DOHH2 (cell line): ENCODE measurements around the gene NFATC3.

Experiments
- H3F3A ChIP-seq: fragments of 200-600 bp; sonication (generic), shearing (Covaris generic); 2 replicates; pipeline ENCODE4 v1.6.0; 2016; ENCODE audit warnings: antibody characterized with exemption, mild to moderate bottlenecking; ENCODE audit not compliant: control insufficient read depth, insufficient read depth
- H3K27ac ChIP-seq: fragments of 200-600 bp; sonication (generic); 2 replicates; pipeline ENCODE4 v1.5.1; 2014; ENCODE audit warnings: low read depth, mild to moderate bottlenecking, low read length, moderate library complexity
- H3K27me3 ChIP-seq: fragments of 200-600 bp; sonication (generic); 2 replicates; pipeline ENCODE4 v1.6.1; 2014; ENCODE audit warnings: mild to moderate bottlenecking, low read length, mixed read lengths; ENCODE audit not compliant: control insufficient read depth
- H3K36me3 ChIP-seq: fragments of 200-600 bp; sonication (generic); 2 replicates; pipeline ENCODE4 v1.6.1; 2014; ENCODE audit warnings: mild to moderate bottlenecking, low read length, moderate library complexity, mixed read lengths; ENCODE audit not compliant: control insufficient read depth
- H3K4me1 ChIP-seq: fragments of 200-600 bp; sonication (generic); 2 replicates; pipeline ENCODE4 v1.6.1; 2014; ENCODE audit warnings: mild to moderate bottlenecking, low read length, mixed read lengths; ENCODE audit not compliant: control insufficient read depth
- H3K4me2 ChIP-seq: fragments of 200-600 bp; sonication (generic); 2 replicates; pipeline ENCODE4 v1.6.0; 2014; ENCODE audit warnings: mild to moderate bottlenecking, low read length, moderate library complexity
- H3K4me3 ChIP-seq: fragments of 200-600 bp; sonication (generic); 2 replicates; pipeline ENCODE4 v1.5.1; 2014; ENCODE audit warnings: mild to moderate bottlenecking, low read length, mixed read lengths
- H3K79me2 ChIP-seq: fragments of 200-600 bp; sonication (generic); 2 replicates; pipeline ENCODE4 v1.6.1; 2014; ENCODE audit warnings: mild to moderate bottlenecking, low read length, mixed read lengths; ENCODE audit not compliant: control insufficient read depth
- H3K9me2 ChIP-seq: fragments of 200-600 bp; sonication (generic); replicated peaks from 2 replicates; pipeline ENCODE4 v1.6.1; 2014; ENCODE audit warnings: mild to moderate bottlenecking, low read length, mixed read lengths; ENCODE audit not compliant: control insufficient read depth
- H3K9me3 ChIP-seq: fragments of 200-600 bp; sonication (generic); 2 replicates; pipeline ENCODE4 v1.6.1; 2014; ENCODE audit warnings: antibody characterized with exemption, low read length, mixed read lengths; ENCODE audit not compliant: control insufficient read depth, insufficient read depth
- H4K20me1 ChIP-seq: fragments of 200-600 bp; sonication (generic); 2 replicates; pipeline ENCODE4 v1.6.0; 2014; ENCODE audit warnings: low read depth, mild to moderate bottlenecking, antibody characterized with exemption, low read length, moderate library complexity; ENCODE audit not compliant: control insufficient read depth, insufficient read depth
- EZH2phosphoT487 ChIP-seq: fragments of 200-600 bp; sonication (generic); IDR thresholded peaks from 2 replicates; pipeline ENCODE4 v1.6.1; 2017; ENCODE audit warnings: borderline replicate concordance, mild to moderate bottlenecking, antibody characterized with exemption, low read length, moderate library complexity, mixed read lengths
- TF ChIP-seq, protein P1 (sequence below): fragments of 200-600 bp; sonication (generic); IDR thresholded peaks from one replicate; pipeline ENCODE4 v1.5.1; 2014; ENCODE audit warnings: antibody characterized with exemption, mild to moderate bottlenecking, low read depth, low read length; ENCODE audit not compliant: poor library complexity, severe bottlenecking

Gene NFATC3

DNA sequence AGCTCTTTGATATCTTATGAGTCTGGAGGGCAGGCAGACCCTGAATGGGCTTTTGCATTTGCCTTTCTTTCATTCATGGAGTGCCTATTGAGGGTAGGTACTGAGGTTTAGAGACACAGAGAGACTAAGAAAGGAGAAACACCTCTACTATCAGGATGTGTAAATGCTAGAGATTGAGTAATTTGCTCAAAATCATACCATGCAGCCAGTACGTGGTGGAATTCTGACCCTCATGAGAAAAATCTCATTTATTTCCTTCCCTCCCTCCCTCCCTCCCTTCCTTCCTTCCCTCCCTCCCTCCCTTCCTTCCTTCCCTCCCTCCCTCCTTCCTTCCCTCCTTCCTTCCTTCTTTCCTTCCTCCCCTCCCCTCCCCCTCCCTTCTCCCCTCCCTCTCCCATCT, 18.4 kb upstream of the NFATC3 start:
- Histone ChIP-seq H3K9me3 (no peaks in the 10 kb centered on the region), H4K20me1 (peaks cover 6% of the 10 kb centered on the region; the same call in 1 of the 2 replicates), H3K4me1 (peaks cover 31% of the 10 kb centered on the region), H3K79me2 (no peaks in the 10 kb centered on the region), H3K36me3 (peaks cover 34% of the 10 kb centered on the region), H3K9me2 (no peaks in the 10 kb centered on the region), H3K27ac (no peak overlapping the region), H3K4me2 (no peak overlapping the region), H3K27me3 (no peaks in the 10 kb centered on the region), H3F3A (peaks cover 28% of the 10 kb centered on the region), H3K4me3 (no peak overlapping the region)
- TF ChIP-seq, protein P1, sequence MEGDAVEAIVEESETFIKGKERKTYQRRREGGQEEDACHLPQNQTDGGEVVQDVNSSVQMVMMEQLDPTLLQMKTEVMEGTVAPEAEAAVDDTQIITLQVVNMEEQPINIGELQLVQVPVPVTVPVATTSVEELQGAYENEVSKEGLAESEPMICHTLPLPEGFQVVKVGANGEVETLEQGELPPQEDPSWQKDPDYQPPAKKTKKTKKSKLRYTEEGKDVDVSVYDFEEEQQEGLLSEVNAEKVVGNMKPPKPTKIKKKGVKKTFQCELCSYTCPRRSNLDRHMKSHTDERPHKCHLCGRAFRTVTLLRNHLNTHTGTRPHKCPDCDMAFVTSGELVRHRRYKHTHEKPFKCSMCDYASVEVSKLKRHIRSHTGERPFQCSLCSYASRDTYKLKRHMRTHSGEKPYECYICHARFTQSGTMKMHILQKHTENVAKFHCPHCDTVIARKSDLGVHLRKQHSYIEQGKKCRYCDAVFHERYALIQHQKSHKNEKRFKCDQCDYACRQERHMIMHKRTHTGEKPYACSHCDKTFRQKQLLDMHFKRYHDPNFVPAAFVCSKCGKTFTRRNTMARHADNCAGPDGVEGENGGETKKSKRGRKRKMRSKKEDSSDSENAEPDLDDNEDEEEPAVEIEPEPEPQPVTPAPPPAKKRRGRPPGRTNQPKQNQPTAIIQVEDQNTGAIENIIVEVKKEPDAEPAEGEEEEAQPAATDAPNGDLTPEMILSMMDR, result no peak
- TF ChIP-seq EZH2phosphoT487, result no peak

DNA sequence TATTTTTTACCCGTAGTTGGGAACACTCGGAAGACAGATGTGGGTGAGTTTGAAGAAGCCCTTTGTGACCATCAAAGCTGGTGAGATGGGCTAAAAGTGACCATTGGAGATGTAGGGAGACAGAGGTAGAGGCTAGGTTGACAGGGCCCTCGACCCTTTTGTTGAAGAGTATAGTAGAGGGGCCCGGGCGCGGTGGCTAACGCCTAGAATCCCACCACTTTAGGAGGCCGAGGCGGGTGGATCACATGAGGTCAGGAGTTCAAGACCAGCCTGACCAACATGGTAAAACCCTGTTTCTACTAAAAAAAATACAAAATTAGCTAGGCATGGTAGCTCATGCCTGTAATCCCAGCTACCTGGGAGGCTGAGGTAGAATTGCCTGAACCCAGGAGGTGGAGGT, 16.2 kb upstream of the NFATC3 start:
- Histone ChIP-seq H3K9me2 (no peaks in the 10 kb centered on the region), H3K4me1 (peaks cover 50% of the 10 kb centered on the region), H3K36me3 (peaks cover 44% of the 10 kb centered on the region), H3K4me2 (no peak overlapping the region), H4K20me1 (peaks cover 6% of the 10 kb centered on the region; the same call in 1 of the 2 replicates), H3K27me3 (no peaks in the 10 kb centered on the region), H3K4me3 (no peak overlapping the region), H3K27ac (no peak overlapping the region), H3K79me2 (no peaks in the 10 kb centered on the region), H3F3A (peaks cover 24% of the 10 kb centered on the region), H3K9me3 (no peaks in the 10 kb centered on the region)
- TF ChIP-seq, protein P1, result no peak
- no peak for TF ChIP-seq EZH2phosphoT487

DNA sequence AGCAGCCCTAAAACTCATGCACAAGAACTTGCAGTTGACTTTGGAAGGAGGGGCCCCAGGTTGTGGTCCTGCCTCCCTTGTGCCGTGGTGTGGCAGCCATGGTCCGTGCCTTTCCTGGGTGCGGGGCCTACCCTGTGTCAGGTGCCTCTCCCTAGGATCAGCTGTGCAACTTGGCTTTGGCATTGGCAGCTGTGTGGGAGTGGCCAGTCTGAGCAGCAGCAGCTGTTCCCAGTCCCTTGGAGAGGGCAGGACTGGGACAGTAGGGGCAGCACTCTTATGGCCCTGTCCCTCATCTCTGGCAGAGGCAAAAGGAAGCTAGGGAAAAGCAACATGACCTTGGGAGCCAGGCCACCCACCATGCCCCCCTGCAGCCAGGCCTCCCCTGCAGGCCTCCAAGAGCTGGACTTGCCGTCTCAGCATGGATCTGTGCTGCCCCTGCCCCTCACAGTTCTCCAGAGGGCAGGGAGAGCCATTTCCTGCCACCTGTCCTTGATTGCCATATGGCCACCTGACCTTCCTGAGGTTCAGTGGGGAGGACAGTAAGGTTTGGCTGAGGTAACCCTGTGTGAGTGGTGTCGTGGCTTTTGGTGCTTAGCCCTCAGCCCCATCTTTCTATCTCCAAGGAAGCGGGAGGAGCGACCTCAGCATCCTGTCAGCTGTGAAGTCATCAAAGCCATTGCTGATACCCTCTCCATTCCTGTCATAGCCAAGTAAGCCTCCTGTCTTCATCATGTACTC, 15.5 kb upstream of the NFATC3 start:
- H3F3A ChIP-seq, result peaks cover 19% of the 10 kb centered on the region
- H3K27ac ChIP-seq, result peak overlapping the region; percentile 73
- H3K36me3 ChIP-seq, result peaks cover 46% of the 10 kb centered on the region
- peak overlapping the region; percentile 69 for H3K4me2 ChIP-seq
- H3K4me3 ChIP-seq, result peak overlapping the region; percentile 50
- H3K27me3 ChIP-seq, result no peaks in the 10 kb centered on the region
- H3K4me1 ChIP-seq, result peaks cover 55% of the 10 kb centered on the region
- H3K9me2 ChIP-seq, result no peaks in the 10 kb centered on the region
- no peak for TF ChIP-seq EZH2phosphoT487
- TF ChIP-seq, protein P1, result no peak
- H3K9me3 ChIP-seq, result no peaks in the 10 kb centered on the region
- peaks cover 6% of the 10 kb centered on the region; the same call in 1 of the 2 replicates for H4K20me1 ChIP-seq
- H3K79me2 ChIP-seq, result no peaks in the 10 kb centered on the region
